Lung (tissue), 12 donors: Measurements from ENCODE around the gene ALKBH4. TPM values are rescaled to one million over a fixed set of nuclear protein-coding genes. Genes with fewer than 3 reads are reported as not detected.

Source experiments
- ATAC-seq: fragments of 200-7000 bp; cut with Tn5 transposase; one replicate; pipeline ENCODE4 v1.9.1; 2020; ENCODE audit warnings: moderate number of reproducible peaks; ENCODE audit not compliant: insufficient read depth, low FRiP score
- DNase-seq, 3 donors: peaks; one replicate each; pipeline ENCODE4 v3.0.0-alpha.2; 2013 to 2017
- H3K27ac ChIP-seq, 2 donors: one replicate each; pipeline ENCODE4 v1.5.1; 2013; ENCODE audit warnings: mild to moderate bottlenecking in 2 of 2, moderate library complexity in 2 of 2, control low read depth in 1 of 2, inconsistent platforms in 1 of 2, low read depth in 1 of 2, low read length in 1 of 2
- H3K27me3 ChIP-seq, 3 donors: one replicate each; pipeline ENCODE4 v1.5.1; 2013; ENCODE audit warnings: low read length in 2 of 3; ENCODE audit not compliant: control insufficient read depth in 3 of 3, insufficient read depth in 3 of 3
- H3K36me3 ChIP-seq, 4 donors: one replicate each; pipeline ENCODE4 v1.5.1; 2013; ENCODE audit warnings: low read length in 4 of 4, mild to moderate bottlenecking in 1 of 4, moderate library complexity in 1 of 4; ENCODE audit not compliant: control insufficient read depth in 4 of 4, insufficient read depth in 4 of 4
- H3K4me1 ChIP-seq, 5 donors: one replicate each; pipeline ENCODE4 v1.5.1; 2013; ENCODE audit warnings: low read length in 5 of 5, mild to moderate bottlenecking in 2 of 5, moderate library complexity in 1 of 5; ENCODE audit not compliant: control insufficient read depth in 5 of 5, insufficient read depth in 5 of 5
- H3K4me3 ChIP-seq: one replicate; pipeline ENCODE4 v1.5.1; 2013; ENCODE audit warnings: mild to moderate bottlenecking, control low read depth, moderate library complexity
- H3K9ac ChIP-seq, 2 donors: one replicate each; pipeline ENCODE4 v1.5.1; 2013; ENCODE audit warnings: low read length in 2 of 2, control low read depth in 1 of 2; ENCODE audit not compliant: insufficient read depth in 1 of 2
- H3K9me3 ChIP-seq, 4 donors: one replicate each; pipeline ENCODE4 v1.5.1; 2013; ENCODE audit warnings: low read length in 3 of 4, mild to moderate bottlenecking in 1 of 4, moderate library complexity in 1 of 4; ENCODE audit not compliant: control insufficient read depth in 4 of 4, insufficient read depth in 3 of 4
- CTCF ChIP-seq: IDR thresholded peaks from 2 replicates; pipeline ENCODE4 v1.5.1; 2012; ENCODE audit warnings: mild to moderate bottlenecking; ENCODE audit errors: control extremely low read depth, extremely low read depth
- WGBS, 2 donors: extraction: QIAGEN DNeasy Blood & Tissue Kit; methylation state at CpG; one replicate each; pipeline ENCODE4 v1.1.7; 2013; 5-methylcytosine and 5-hydroxymethylcytosine counted together
- polyA plus RNA-seq, 2 donors: library from polyadenylated mRNA; stranded (reverse); fragments of 200-250 nt; gene quantifications; one replicate each; pipeline ENCODE4 v1.2.1, GENCODE V29; 2013
- total RNA-seq, 2 donors: library from RNA; depleted of rRNA in 1 of 2; stranded (reverse); fragments of >200 nt in 1 of 2; gene quantifications; one replicate each; pipeline ENCODE4 v1.2.1, GENCODE V29; 2014 to 2021
- donor health status: control.
- donor health status: control.
- donor health status: Bipolar disorder and iron deficiency.
- donor health status: healthy.
- donor health status: DM: yes; HTN: yes; CAD: no.

Gene ALKBH4
- total and polyA plus RNA-seq, 4 donors = 7.9 to 13.8 (median 10.3) TPM

GRCh38 chr7:102407910-102408309 lies 56.8 kb downstream of the ALKBH4 start:
- H3K9me3 ChIP-seq = peaks cover 0 to 6% (median 0%) of the 10 kb centered on the region in 4 donors
- TF ChIP-seq CTCF = no peak
- ATAC-seq (no peak), DNase-seq (no peak)
- peaks cover 18 to 61% (median 53%) of the 10 kb centered on the region in 4 donors for H3K36me3 ChIP-seq
- no peak overlapping the region for H3K9ac ChIP-seq
- peaks cover 0 to 2% (median 0%) of the 10 kb centered on the region in 5 donors for H3K4me1 ChIP-seq
- no peaks in the 10 kb centered on the region for H3K27me3 ChIP-seq
- no peak overlapping the region for H3K27ac ChIP-seq
- 96 to 97% methylated on average over 6 of the region's 6 CpGs for WGBS, 2 donors
- no peak overlapping the region for H3K4me3 ChIP-seq

Other genes starting within 250 kb of the ALKBH4 start
- 1 to 10 TPM; 3.3 to 9.7 TPM for gene SH2B2, start 178.0 kb downstream of the ALKBH4 start, total RNA-seq
- 1 to 10 TPM; 5.1 to 9.4 TPM for gene SH2B2, start 178.0 kb downstream of the ALKBH4 start, polyA plus RNA-seq
- not detected for gene SPDYE6, start 108.4 kb downstream of the ALKBH4 start, total RNA-seq
- gene SPDYE6, start 108.4 kb downstream of the ALKBH4 start, polyA plus RNA-seq = under 1 TPM; 0.08 to 0.10 TPM
- gene PRKRIP1, start 68.5 kb downstream of the ALKBH4 start, total RNA-seq = 10 to 100 TPM; 21.4 to 29.2 TPM
- 10 to 100 TPM; 14.6 to 25.7 TPM for gene PRKRIP1, start 68.5 kb downstream of the ALKBH4 start, polyA plus RNA-seq
- 10 to 100 TPM; 15.0 to 39.8 TPM for gene ORAI2, start 31.3 kb downstream of the ALKBH4 start, total RNA-seq
- gene ORAI2, start 31.3 kb downstream of the ALKBH4 start, polyA plus RNA-seq = 10 to 100 TPM in 1 of 2 donors, 1 to 10 TPM in 1; 7.6 to 48.9 TPM
- gene LRWD1, start 121 bp upstream of the ALKBH4 start, total RNA-seq = 10 to 100 TPM; 23.5 to 28.4 TPM
- gene LRWD1, start 121 bp upstream of the ALKBH4 start, polyA plus RNA-seq = 10 to 100 TPM; 12.3 to 31.5 TPM
- gene POLR2J, start 14.1 kb upstream of the ALKBH4 start, total RNA-seq = 10 to 100 TPM; 10.3 to 45.0 TPM
- gene POLR2J, start 14.1 kb upstream of the ALKBH4 start, polyA plus RNA-seq = 100 to 1,000 TPM in 1 of 2 donors, 10 to 100 TPM in 1; 66.2 to 151 TPM
- gene RASA4B, start 52.9 kb upstream of the ALKBH4 start, total RNA-seq = 10 to 100 TPM in 1 of 2 donors, 1 to 10 TPM in 1; 9.7 to 11.4 TPM
- gene RASA4B, start 52.9 kb upstream of the ALKBH4 start, polyA plus RNA-seq = 10 to 100 TPM in 1 of 2 donors, 1 to 10 TPM in 1; 7.3 to 24.6 TPM
- gene UPK3BL2, start 78.8 kb upstream of the ALKBH4 start, total RNA-seq = 10 to 100 TPM; 17.4 to 23.7 TPM
- gene UPK3BL2, start 78.8 kb upstream of the ALKBH4 start, polyA plus RNA-seq = 10 to 100 TPM; 12.5 to 17.3 TPM
- gene SPDYE2, start 86.4 kb upstream of the ALKBH4 start, total RNA-seq = under 1 TPM; 0.23 to 0.34 TPM
- gene SPDYE2, start 86.4 kb upstream of the ALKBH4 start, polyA plus RNA-seq = under 1 TPM in 1 of 2 donors, not detected in 1; 0.14 TPM
- gene POLR2J3, start 107.7 kb upstream of the ALKBH4 start, total RNA-seq = 10 to 100 TPM; 34.5 to 51.3 TPM
- gene POLR2J3, start 107.7 kb upstream of the ALKBH4 start, polyA plus RNA-seq = 100 to 1,000 TPM in 1 of 2 donors, 10 to 100 TPM in 1; 47.5 to 126 TPM
- gene RASA4, start 151.9 kb upstream of the ALKBH4 start, total RNA-seq = 10 to 100 TPM; 21.0 to 31.2 TPM
- gene RASA4, start 151.9 kb upstream of the ALKBH4 start, polyA plus RNA-seq = 10 to 100 TPM; 15.4 to 56.2 TPM
- 10 to 100 TPM; 11.2 to 27.0 TPM for gene UPK3BL1, start 177.9 kb upstream of the ALKBH4 start, total RNA-seq
- gene UPK3BL1, start 177.9 kb upstream of the ALKBH4 start, polyA plus RNA-seq = 10 to 100 TPM; 18.5 to 54.3 TPM
- gene SPDYE2B, start 185.5 kb upstream of the ALKBH4 start, total RNA-seq = not detected
- gene SPDYE2B, start 185.5 kb upstream of the ALKBH4 start, polyA plus RNA-seq = not detected
- gene POLR2J2, start 206.8 kb upstream of the ALKBH4 start, total RNA-seq = 1 to 10 TPM; 6.9 to 9.9 TPM
- gene POLR2J2, start 206.8 kb upstream of the ALKBH4 start, polyA plus RNA-seq = 1 to 10 TPM; 1.3 to 6.3 TPM